Sigmoid colon (tissue), 7 donors: ENCODE data around the gene HOXD12. TPM values are rescaled to one million over a fixed set of nuclear protein-coding genes. Genes with fewer than 3 reads are reported as not detected.

Experiments
- DNase-seq: peaks from one replicate; pipeline ENCODE4 v3.0.0-alpha.2; 2019
- H3K27ac ChIP-seq, 4 donors: fragments of 200-600 bp; sonication (generic); one replicate each; pipeline ENCODE4 v1.5.1; 2016 to 2019; ENCODE audit warnings: mild to moderate bottlenecking in 1 of 4
- H3K27me3 ChIP-seq, 3 donors: fragments of 200-600 bp; sonication (generic); one replicate each; pipeline ENCODE4 v1.5.1; 2019; ENCODE audit warnings: mild to moderate bottlenecking in 1 of 3
- H3K36me3 ChIP-seq, 4 donors: fragments of 200-600 bp; sonication (generic); one replicate each; pipeline ENCODE4 v1.5.1; 2016 to 2019
- H3K4me1 ChIP-seq, 4 donors: fragments of 200-600 bp; sonication (generic); one replicate each; pipeline ENCODE4 v1.5.1; 2017 to 2019
- H3K4me3 ChIP-seq, 4 donors: fragments of 200-600 bp; sonication (generic); one replicate each; pipeline ENCODE4 v1.5.1; 2017 to 2019; ENCODE audit warnings: mild to moderate bottlenecking in 2 of 4, moderate library complexity in 1 of 4
- H3K9me3 ChIP-seq, 4 donors: fragments of 200-600 bp in 3 of 4; sonication (generic) in 3 of 4; one replicate each; pipeline versions ENCODE4 v1.5.1 to v1.6.1; 2013 to 2019
- CTCF ChIP-seq, 4 experiments: fragments of 450-650 bp in 3 of 4; fragments of 200-600 bp in 1 of 4; IDR thresholded peaks; one replicate each; pipeline ENCODE4 v1.5.1; 2016 to 2019; ENCODE audit warnings: antibody characterized with exemption in 4 of 4, mild to moderate bottlenecking in 3 of 4, moderate library complexity in 2 of 4
- EP300 ChIP-seq, 4 donors: sonication (generic); formaldehyde crosslinking; IDR thresholded peaks; one replicate each; pipeline ENCODE4 v1.6.1; 2017; ENCODE audit warnings: antibody characterized with exemption in 4 of 4
- POLR2A ChIP-seq, 2 donors: fragments of 450-650 bp; IDR thresholded peaks; one replicate each; pipeline ENCODE4 v1.6.1; 2016; ENCODE audit warnings: antibody characterized with exemption in 2 of 2, mild to moderate bottlenecking in 2 of 2, moderate library complexity in 2 of 2
- POLR2AphosphoS5 ChIP-seq, 4 donors: sonication (generic); formaldehyde crosslinking; IDR thresholded peaks; one replicate each; pipeline ENCODE4 v1.6.1; 2017; ENCODE audit warnings: antibody characterized with exemption in 4 of 4
- WGBS, 2 donors: extraction: QIAGEN DNeasy Blood & Tissue Kit; methylation state at CpG; one replicate each; pipeline ENCODE4 v1.1.7; 2013; 5-methylcytosine and 5-hydroxymethylcytosine counted together
- intact Hi-C: fragments of 100-400 bp; cut with DNase I; formaldehyde crosslinking; loops from one replicate; pipeline ENCODE4 v1.15.1; 2023
- polyA plus RNA-seq, 3 donors: library from polyadenylated mRNA; stranded (reverse); fragments of 200-250 nt; gene quantifications; one replicate each; pipeline ENCODE4 v1.2.3, GENCODE V29; 2013
- total RNA-seq, 4 donors: library from RNA; depleted of rRNA; stranded (reverse); fragments of >200 nt; gene quantifications; one replicate each; pipeline ENCODE4 v1.1.0, GENCODE V29; 2016
- donor health status: healthy with polysubstance abuse.
- donor health status: Bipolar disorder and iron deficiency.
- donor health status: healthy.

The HOXD12 gene
- 1 to 10 TPM in 3 of 4 donors, not detected in 1; 1.3 to 1.8 (median 1.7) TPM for total RNA-seq
- polyA plus RNA-seq = under 1 TPM in 1 of 3 donors, not detected in 2; 0.15 TPM

DNA sequence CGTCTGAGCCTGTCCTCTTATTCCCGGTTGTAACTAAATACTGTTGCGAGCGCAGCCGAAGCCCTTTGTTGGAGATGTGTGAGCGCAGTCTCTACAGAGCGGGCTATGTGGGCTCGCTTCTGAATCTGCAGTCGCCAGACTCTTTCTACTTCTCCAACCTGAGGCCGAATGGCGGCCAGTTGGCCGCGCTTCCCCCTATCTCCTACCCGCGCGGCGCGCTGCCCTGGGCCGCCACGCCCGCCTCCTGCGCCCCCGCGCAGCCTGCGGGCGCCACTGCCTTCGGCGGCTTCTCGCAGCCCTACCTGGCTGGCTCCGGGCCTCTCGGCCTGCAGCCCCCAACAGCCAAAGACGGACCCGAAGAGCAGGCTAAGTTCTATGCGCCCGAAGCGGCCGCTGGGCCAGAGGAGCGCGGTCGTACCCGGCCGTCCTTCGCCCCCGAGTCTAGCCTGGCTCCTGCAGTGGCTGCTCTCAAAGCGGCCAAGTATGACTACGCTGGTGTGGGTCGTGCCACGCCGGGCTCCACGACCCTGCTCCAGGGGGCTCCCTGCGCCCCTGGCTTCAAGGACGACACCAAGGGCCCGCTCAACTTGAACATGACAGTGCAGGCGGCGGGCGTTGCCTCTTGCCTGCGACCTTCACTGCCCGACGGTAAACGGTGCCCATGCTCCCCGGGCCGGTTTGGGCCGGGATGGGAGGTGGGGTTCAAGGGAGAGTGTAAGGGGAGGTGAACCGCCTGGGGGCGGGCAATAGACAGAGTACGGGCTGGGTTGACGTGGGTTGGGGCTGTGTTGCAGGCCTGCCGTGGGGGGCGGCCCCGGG is at the start of gene HOXD12:
HOXD12 (plus strand) TSS at position 68 of the 819 bp plus-strand sequence; CDS start at position 75, 7 bp downstream.
- intact Hi-C loops = loop anchor here (5.0 kb wide), 2 partner anchors 848 to 933 kb away; partner anchors contain the start of gene ATF2
- TF ChIP-seq CTCF (IDR thresholded peaks at IDR 0.05) (no peak), POLR2AphosphoS5 (IDR thresholded peaks at IDR 0.05) (no peak), EP300 (IDR thresholded peaks at IDR 0.05) (no peak), POLR2A (IDR thresholded peaks at IDR 0.05) (no peak)
- Histone ChIP-seq H3K4me1 (peaks cover 0 to 49% (median 37%) of the 10 kb centered on the region in 4 donors), H3K27ac (peak within 1 kb of the TSS in 3 of 4 donors; percentile 92 to 96 (median 94)), H3K27me3 (peaks cover 0 to 88% (median 18%) of the 10 kb centered on the region in 3 donors), H3K9me3 (no peaks in the 10 kb centered on the region), H3K36me3 (no peaks in the 10 kb centered on the region), H3K4me3 (peak within 1 kb of the TSS; percentile 45 to 70 (median 68))
- WGBS, 2 donors = 28 to 35% methylated on average over 70 of the region's 70 CpGs
- DNase-seq = peak; percentile 67

DNA sequence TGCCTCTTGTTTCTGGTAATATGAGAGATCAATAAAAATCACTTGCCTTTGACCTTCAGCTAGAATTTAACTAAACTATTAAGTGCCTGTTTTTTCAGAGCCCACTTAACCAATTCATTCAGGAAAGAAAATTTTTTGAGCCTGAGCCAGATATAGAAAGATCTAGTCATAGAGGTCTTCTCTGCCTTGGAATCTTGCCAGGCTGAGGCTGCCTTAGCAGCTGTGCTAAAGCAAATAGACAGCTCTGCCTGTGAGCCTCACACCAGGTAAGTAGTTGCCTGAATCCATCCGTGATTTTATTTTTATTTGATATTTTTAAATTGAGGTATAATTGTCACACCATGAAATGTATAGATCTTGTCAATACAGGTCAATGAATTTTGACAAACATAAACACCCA is 43.2 kb upstream of the HOXD12 start:
- no peak for TF ChIP-seq POLR2A (IDR thresholded peaks at IDR 0.05)
- no peak for TF ChIP-seq EP300 (IDR thresholded peaks at IDR 0.05)
- TF ChIP-seq POLR2AphosphoS5 (IDR thresholded peaks at IDR 0.05) = no peak
- no peak for TF ChIP-seq CTCF (IDR thresholded peaks at IDR 0.05)
- Histone ChIP-seq H3K9me3 (no peaks in the 10 kb centered on the region), H3K27me3 (no peaks in the 10 kb centered on the region), H3K27ac (no peak overlapping the region), H3K4me1 (no peaks in the 10 kb centered on the region), H3K4me3 (no peak overlapping the region), H3K36me3 (no peaks in the 10 kb centered on the region)
- DNase-seq = no peak
- 9 to 28% methylated on average over 1 of the region's 1 CpG for whole genome bisulfite sequencing, 2 donors
- intact Hi-C loops = no loop called here

- H3K4me3 ChIP-seq = no peak overlapping the region
- TF ChIP-seq POLR2AphosphoS5 (IDR thresholded peaks at IDR 0.05) (no peak), EP300 (IDR thresholded peaks at IDR 0.05) (no peak), CTCF (IDR thresholded peaks at IDR 0.05) (no peak), POLR2A (IDR thresholded peaks at IDR 0.05) (no peak)
- H3K27ac ChIP-seq = no peak overlapping the region
- H3K9me3 ChIP-seq = no peaks in the 10 kb centered on the region
- H3K4me1 ChIP-seq = no peaks in the 10 kb centered on the region
- no peak for DNase-seq
- H3K27me3 ChIP-seq = peaks cover 0 to 27% (median 0%) of the 10 kb centered on the region in 3 donors
- intact Hi-C loops = no loop called here
- 43 to 62% methylated on average over 2 of the region's 2 CpGs for WGBS, 2 donors
- no peaks in the 10 kb centered on the region for H3K36me3 ChIP-seq
These were observed 35.6 kb upstream of the HOXD12 start for GRCh38 chr2:176063958-176064357.

DNA sequence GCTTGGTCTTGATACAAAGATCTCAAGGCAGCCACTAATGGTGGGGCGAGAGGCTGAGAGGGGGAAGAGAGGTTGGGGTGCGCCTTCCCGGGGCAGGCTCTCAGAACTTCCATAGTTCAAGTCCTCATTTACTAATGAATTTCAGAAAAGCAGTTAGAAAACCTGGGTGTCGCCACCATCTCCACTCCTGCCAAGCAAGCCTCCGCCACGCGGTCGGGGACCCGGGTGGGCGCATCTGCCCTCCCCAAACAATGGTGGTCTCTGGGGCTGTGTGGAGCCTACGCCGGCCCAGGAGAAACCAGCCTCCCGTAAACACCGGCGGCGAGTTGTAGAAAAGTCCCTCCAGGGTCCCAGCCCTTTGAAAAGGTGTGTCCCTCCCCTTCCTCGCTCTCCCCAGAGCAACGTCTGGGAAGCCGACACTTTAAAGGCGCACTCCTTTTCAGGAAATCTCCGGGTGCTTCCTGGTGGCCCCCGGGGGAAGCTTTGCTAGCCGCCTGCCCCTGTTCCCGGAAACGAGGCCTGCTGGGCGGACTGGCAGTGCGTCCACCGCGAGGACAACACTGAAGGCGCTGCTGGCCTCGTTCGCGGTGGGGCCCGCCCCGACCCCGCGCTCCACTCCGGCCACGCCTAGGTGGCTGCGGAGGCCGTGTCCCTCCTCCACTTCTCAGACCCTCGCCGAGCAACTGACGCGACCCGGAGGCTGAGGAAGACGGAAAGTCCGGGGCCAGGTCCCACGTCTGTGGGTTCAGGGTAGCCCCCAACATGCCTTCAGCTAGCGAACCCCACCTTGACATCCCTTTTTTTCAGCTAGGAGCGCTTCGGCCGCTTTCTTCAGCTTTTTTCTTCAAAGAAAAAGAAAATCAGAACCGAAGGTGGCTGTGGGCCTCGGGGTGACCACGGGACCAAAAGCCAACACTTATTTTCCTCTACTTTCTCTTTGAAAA is 32.7 kb upstream of the HOXD12 start:
- no peaks in the 10 kb centered on the region for H3K4me1 ChIP-seq
- H3K36me3 ChIP-seq = no peaks in the 10 kb centered on the region
- intact Hi-C loops = no loop called here
- WGBS, 2 donors = 17 to 21% methylated on average over 56 of the region's 56 CpGs
- no peak for DNase-seq
- no peaks in the 10 kb centered on the region for H3K9me3 ChIP-seq
- H3K27ac ChIP-seq = no peak overlapping the region
- TF ChIP-seq POLR2A (IDR thresholded peaks at IDR 0.05) (no peak), POLR2AphosphoS5 (IDR thresholded peaks at IDR 0.05) (no peak), EP300 (IDR thresholded peaks at IDR 0.05) (no peak), CTCF (IDR thresholded peaks at IDR 0.05) (no peak)
- peak overlapping the region in 2 of 4 donors; percentile 12 to 18 for H3K4me3 ChIP-seq
- peaks cover 0 to 57% (median 6%) of the 10 kb centered on the region in 3 donors for H3K27me3 ChIP-seq
